Activated CD8-positive, alpha-beta memory T cell treated with anti-CD3 and anti-CD28 coated beads for 36 hours (primary cell): ENCODE results near the gene NDUFA13. TPM values are rescaled to one million over a fixed set of nuclear protein-coding genes. Genes with fewer than 3 reads are reported as not detected.

Experiments used
- CTCF ChIA-PET: fragments of 350-600 bp; sonication (Branson Sonifier 250); formaldehyde crosslinking; loops from one replicate; lab custom pipeline; 2021; ENCODE audit warnings: antibody characterized with exemption; lab: Charles Lee
- POLR2A ChIA-PET: fragments of 350-600 bp; sonication (Branson Sonifier 250); formaldehyde crosslinking; loops from one replicate; lab custom pipeline; 2021; ENCODE audit warnings: antibody characterized with exemption; lab: Charles Lee
- total RNA-seq, 2 experiments: library from RNA; stranded (reverse); gene quantifications; one replicate each; pipeline ENCODE4 v1.2.3, GENCODE V29; 2021

Gene NDUFA13
- total RNA-seq, 2 experiments from 2014 or later = 337 to 339 TPM

DNA sequence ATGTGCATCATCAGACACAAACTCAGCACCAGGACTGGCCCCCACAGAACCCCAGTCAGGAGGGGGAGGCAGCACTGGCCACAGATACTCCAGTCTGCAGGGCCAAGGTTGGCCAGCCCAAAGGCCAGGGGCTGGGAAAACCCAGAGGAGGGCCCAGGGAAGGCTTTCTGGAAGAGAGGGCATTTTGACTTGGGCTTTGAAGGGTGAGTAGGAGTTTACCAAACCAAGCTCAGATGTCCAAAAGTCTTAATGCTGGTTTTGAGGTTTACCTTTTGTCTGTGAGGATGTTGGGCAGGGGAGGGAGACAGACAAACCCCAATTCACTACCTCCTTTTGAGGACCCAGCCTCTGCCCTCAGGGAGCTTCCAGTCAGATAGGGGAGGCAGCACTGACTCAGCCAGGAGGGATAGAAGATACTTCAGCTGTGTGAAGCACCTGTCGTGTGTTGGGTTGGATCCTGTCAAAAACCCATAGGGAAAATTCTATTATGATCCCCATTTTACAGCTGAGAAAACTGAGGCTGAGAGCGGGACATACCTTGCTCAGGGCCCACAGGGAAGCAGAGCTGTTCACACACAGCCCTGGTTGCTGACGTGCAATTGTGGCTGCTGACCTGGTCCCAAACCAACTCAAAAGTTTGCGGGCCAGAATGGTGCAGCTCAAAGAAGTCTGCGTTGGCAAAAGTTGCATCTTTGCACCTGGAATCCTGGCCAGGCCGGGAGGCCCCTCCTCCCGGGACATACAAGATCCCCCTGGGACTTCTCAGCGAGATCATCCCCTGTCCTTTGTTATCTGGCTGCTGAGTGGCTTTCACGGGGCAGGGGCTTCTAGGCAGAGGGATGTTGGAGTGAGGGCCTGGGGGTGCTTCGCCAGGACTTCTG is 35.2 kb downstream of the NDUFA13 start:
- ChIA-PET POLR2A (no interaction called here), CTCF (interaction anchor here (0.9 to 4.8 kb wide), 4 partner anchors 19 to 98 kb away, joined by 3 to 21 read pairs (median 4); partner anchors contain the start of gene GMIP)

DNA sequence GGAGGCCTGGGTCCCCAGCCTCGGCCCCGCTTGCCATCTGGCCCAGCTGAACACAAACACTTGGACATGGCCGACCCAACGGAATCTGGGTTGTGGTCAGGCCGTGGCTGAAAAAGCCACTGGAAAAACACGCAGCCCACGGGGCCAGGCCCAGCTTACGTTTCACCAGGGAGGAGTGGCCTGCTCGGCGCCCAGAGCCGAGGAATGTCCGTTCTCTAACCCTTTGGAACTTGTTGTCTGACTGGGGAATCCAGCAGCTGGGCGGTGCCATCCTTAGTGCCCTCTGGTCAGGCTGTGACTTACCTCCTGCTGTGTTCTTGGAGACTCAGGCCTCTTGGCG is 35.8 kb downstream of the NDUFA13 start:
- ChIA-PET CTCF (interaction anchor here (0.9 to 4.8 kb wide), 3 partner anchors 19 to 98 kb away, joined by 3 to 21 read pairs (median 4); no protein-coding TSS in a partner anchor), POLR2A (no interaction called here)

DNA sequence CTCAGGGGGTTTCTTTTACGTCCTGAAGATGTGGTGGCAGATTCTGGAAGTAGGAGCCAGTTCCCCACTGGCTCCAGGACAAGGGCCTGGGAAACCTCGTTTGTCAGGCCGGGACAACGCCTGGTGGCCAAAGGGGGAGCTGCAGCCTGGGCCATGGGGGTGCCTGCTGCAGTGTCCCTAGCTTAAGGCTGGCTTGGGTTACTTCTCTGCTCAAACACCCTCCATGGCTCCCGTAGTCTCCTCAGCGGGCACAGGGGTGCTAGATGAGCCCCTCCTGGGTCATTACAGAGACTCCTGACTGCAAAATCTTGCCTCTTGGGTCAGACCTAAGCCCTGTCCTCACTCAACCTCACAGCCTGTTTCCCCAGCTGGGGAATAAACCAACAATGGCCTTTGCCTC is 36.8 kb downstream of the NDUFA13 start:
- ChIA-PET CTCF (interaction anchor here (1.1 to 4.8 kb wide), 6 partner anchors 9 to 96 kb away, joined by 4 to 21 read pairs (median 7); partner anchors contain the start of gene GMIP), POLR2A (no interaction called here)

DNA sequence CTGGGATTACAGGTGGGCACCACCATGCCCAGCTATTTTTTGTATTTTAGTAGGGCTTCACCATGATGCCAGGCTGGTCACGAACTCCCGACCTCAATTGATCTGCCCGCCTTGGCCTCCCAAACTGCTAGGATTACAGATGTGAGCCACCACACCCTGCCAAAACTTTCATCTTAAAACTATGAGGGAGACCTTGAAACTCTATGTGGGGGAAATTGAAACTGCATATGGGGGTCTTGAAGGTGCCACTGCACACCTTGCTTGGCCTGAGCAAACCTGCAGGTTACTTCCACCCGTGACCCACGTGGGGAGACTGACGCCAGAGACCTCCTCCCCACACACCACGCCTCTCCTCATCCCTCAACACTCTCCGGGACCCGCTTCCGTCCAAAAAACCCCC is 37.6 kb downstream of the NDUFA13 start:
- POLR2A ChIA-PET = no interaction called here
- CTCF ChIA-PET = interaction anchor here (0.7 to 3.4 kb wide), 22 partner anchors 8 to 423 kb away, joined by 3 to 16 read pairs (median 4); partner anchors contain the start of gene GMIP

DNA sequence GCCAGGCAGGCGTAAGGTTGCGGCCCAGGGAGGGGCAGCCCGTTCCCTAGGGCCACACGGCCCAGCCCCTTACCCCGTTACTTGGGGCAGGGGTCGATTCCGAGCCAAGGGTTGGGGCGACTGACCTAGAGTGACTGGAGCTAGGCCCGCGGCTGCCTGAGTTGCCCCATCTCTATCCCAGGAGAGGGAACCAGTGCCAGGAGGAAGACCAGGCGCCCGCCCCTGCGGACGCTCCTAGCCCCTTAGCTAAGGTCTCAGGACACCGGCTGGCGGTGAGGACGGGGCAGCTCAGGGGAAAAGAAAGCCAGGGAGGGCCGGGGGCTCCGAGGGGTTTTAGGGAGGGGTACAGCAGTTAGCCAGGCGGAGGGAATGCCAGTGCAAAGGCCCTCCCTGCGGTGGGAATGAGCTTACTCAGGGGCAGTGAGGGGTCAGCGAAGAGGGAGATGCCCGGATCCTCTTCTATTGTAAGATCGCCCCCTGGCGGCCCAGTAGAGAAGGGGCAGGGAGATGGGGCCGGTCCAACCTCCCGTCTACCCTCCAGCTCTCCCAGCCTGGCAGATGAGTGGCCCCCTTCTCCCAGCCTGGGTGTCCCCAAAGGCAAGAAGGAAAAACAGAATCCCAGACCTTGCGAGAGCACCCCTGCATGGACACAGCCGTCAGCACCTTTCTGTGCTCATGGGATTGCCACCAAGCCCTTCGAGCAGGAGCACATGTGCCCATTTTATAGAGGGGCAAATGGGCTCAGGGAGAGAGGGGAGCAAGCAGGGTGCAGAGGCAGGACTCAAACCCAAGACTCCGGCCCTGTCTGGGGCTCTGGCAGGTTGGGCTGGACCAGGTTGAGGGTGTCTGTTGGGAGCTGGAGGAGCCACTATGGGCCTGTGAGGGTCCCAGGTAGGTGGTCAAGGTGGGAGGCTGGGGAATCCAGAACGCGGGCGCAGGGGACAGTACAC is 38.3 kb downstream of the NDUFA13 start:
- POLR2A ChIA-PET = interaction anchor here (0.6 to 0.7 kb wide), 3 partner anchors 22 to 406 kb away, joined by 3 to 4 read pairs (median 4); no protein-coding TSS in a partner anchor
- CTCF ChIA-PET = interaction anchor here (0.7 to 3.4 kb wide), 33 partner anchors 9 to 422 kb away, joined by 3 to 16 read pairs (median 4); partner anchors contain the start of gene GMIP

DNA sequence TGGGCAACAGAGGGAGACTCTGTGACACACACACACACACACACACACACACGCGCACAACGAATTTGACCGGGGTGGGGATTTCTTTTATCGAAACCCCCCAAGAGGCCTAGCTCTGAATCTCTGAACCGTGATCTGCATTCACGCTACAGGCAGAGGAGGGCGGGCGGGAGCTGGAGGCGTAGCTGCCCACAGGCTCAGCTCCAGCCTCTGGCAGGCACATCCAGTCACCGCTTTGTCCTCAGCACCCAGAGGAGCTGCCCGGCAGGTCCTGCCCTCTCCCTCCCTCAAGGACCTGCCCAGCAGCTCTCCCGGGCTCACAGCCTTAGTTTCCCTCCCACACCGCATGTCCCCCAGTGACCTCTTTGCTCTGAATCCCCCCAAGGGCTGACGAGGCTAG is 42.0 kb downstream of the NDUFA13 start:
- POLR2A ChIA-PET = no interaction called here

DNA sequence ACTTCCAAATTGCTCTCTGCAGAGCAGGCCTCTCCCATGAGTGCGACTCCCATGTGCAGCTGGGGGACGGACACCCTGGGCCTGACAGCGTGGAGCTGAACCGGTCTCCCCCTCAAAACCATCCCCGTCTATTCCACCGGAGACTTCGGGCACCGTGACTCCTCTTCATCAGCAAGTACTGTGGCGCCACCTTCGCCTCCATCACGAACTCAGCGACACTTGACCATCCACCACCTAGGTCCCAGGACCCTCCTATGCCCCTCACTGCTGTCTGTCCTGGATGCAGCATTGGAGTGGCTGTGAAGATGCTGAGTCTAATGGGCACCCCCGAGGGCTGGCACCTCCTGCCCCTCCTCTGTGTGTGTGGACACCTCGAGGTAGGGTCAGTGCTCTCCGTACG is 42.6 kb downstream of the NDUFA13 start:
- CTCF ChIA-PET = interaction anchor here (1.0 kb wide), 1 partner anchor 103 kb away, joined by 3 read pairs; no protein-coding TSS in a partner anchor
- POLR2A ChIA-PET = no interaction called here

More for the DNA sequence above, 42.0 kb downstream of the NDUFA13 start:
- CTCF ChIA-PET = interaction anchor here (0.6 to 1.0 kb wide), 3 partner anchors 26 to 684 kb away, joined by 3 to 4 read pairs (median 3); no protein-coding TSS in a partner anchor

DNA sequence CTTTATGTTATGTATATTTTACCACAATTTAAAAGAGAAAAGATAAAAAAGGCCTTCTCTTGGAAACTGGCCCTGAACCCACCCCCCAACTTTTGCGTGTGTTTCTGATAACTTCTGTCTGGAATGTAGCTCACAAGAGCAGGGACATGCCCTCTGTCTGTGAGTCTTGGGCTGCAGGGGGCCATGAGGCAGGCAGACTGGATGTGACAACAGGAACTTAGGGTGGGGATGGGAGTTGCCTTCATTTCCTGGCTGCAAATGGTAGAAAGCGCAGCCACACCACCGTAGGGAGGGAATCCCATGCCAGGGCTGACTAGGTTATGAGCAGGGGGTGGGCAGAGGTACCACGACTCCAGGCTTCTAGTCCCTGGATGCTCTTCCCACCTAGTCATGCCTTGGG is 43.9 kb downstream of the NDUFA13 start:
- POLR2A ChIA-PET = no interaction called here

DNA sequence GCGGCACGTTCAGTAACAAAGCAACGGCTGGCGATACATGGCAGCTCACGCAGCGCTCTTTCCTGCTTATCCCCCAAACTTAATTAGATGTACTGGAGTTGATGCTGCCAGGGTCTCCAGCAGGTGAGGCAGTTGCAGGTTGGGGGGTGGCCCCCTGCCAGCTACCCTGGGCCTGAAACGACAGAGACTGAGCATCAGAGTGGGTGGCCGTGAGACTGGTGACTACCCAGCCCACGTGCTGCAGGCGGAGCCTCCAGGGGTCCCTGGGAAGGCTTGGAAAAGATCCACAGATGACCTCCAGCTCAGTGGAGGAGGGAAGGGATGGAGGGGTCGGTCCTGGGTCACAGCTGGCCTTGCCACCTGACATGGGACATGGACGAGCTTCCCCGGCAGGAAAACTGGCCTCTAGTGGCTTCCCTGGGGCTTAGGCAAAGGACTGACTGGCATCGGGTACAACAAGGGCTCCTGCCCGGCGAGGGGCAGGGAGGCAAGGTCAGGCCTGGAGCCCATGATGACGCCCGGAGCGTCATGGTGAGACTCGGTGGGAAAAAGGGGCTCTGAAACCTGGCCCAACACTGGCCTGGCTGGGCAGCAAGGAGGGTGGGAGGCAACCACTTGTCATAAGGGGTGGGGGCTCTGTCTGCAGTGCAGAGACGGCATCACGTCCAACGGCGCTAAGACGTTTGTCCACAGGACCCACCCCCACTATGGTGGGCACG is 46.1 kb downstream of the NDUFA13 start:
- ChIA-PET POLR2A (interaction anchor here (0.5 kb wide), 1 partner anchor 37 kb away, joined by 8 read pairs; no protein-coding TSS in a partner anchor), CTCF (interaction anchor here (0.5 to 1.3 kb wide), 3 partner anchors 20 to 45 kb away, joined by 3 read pairs; no protein-coding TSS in a partner anchor)

More for the DNA sequence above, 43.9 kb downstream of the NDUFA13 start:
- CTCF ChIA-PET = interaction anchor here (1.0 kb wide), 1 partner anchor 22 kb away, joined by 3 read pairs; the partner anchor contains the start of gene CILP2

DNA sequence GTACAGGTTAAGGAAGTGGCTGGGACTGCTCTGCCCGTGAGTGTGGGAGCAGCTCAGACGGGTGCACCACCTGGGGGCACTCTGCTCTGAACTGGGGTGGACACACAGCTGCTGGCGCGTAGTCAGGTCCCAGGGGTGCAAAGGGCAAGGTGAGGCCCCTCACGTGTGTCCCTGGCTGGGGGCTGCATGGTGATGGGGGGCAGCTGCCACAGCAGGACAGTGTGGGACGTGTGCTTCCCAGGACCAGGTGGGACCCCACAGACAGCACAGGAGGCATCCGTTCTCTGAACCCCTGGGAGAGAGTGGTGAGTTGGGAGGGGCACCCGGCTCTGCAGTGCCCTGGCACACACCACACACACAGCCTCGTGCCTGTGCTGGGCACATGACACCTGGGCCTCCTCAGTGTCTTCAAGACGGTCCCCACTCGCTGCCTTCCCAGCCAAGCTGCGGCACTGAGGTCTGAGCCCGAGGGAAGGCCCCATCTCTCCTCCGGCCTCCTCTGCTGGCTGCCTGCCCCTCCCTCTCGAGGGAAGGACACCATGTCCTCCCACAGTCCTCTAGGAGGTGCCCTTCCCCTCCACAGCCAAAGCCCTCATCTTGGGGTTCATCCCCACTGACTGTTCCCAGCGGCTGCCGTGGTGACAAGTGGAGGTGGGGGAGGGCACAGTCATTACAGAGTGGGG is 46.8 kb downstream of the NDUFA13 start:
- CTCF ChIA-PET = interaction anchor here (0.5 to 1.3 kb wide), 3 partner anchors 19 to 45 kb away, joined by 3 read pairs; no protein-coding TSS in a partner anchor

DNA sequence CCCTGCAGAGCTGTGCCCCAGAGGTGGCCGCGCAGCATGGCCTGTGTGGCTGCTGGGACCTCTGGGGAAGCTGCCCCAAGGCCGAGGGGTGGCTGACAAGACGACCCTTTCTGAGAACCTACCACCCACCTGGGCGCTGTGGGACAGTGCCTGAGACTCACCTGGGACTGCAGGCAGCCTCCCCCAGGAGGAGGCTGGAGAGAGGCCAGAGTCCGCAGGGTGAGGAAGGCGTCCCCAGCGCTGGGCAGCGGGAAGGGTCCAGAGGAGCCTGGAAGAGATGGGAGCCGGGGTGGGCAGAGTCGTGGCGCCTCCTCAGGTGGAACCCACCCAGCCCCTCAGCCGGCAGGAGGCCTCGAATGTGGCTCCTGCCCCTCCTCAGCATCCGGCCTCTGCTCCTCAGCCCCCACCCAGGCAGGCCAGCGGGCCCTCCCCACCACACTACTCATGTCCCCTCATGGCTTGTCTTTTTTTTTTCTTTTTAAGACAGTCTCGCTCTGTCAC is 47.4 kb downstream of the NDUFA13 start:
- POLR2A ChIA-PET = no interaction called here
- CTCF ChIA-PET = no interaction called here

More for the DNA sequence above, 46.8 kb downstream of the NDUFA13 start:
- POLR2A ChIA-PET = interaction anchor here (0.5 kb wide), 1 partner anchor 36 kb away, joined by 8 read pairs; no protein-coding TSS in a partner anchor

DNA sequence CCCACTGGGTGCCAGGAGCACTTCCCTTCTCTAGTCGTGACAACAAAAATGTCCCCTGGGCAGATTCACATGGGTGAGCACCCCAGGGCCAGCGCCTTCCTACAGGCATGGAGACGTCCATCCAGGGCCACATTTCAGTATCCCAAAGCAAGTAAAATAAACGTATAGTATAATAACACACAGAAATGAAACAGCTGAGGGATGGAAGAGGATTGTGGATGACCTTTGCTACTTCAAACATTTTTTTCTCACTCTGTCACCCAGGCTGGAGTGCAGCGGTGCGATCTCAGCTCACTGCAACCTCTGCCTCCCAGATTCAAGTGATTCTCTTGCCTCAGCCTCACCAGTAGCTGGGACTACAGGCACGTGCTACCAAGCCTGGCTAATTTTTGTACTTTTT is 50.3 kb downstream of the NDUFA13 start:
- POLR2A ChIA-PET = no interaction called here

DNA sequence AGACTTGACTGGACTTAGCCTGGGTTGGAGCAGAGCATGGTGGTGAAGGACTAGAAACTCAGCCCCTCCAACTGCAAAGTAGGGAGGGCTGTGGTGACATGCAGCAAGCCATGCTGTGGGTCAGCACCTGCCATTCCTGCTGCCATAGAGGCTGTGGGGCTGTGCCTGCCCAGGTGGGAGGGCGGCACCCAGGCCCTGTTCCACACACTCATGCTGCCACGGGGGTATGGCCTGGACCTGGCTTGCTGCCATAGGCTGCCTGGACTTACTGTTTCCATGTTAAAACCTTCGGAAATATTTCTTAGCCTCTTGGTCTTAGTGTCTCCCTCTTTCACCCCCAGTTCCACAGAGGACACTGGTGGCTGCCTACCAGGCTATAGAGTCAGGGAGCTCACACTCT is 51.4 kb downstream of the NDUFA13 start:
- POLR2A ChIA-PET = interaction anchor here (0.7 kb wide), 1 partner anchor 84 kb away, joined by 3 read pairs; no protein-coding TSS in a partner anchor

More for the DNA sequence above, 50.3 kb downstream of the NDUFA13 start:
- CTCF ChIA-PET = no interaction called here

DNA sequence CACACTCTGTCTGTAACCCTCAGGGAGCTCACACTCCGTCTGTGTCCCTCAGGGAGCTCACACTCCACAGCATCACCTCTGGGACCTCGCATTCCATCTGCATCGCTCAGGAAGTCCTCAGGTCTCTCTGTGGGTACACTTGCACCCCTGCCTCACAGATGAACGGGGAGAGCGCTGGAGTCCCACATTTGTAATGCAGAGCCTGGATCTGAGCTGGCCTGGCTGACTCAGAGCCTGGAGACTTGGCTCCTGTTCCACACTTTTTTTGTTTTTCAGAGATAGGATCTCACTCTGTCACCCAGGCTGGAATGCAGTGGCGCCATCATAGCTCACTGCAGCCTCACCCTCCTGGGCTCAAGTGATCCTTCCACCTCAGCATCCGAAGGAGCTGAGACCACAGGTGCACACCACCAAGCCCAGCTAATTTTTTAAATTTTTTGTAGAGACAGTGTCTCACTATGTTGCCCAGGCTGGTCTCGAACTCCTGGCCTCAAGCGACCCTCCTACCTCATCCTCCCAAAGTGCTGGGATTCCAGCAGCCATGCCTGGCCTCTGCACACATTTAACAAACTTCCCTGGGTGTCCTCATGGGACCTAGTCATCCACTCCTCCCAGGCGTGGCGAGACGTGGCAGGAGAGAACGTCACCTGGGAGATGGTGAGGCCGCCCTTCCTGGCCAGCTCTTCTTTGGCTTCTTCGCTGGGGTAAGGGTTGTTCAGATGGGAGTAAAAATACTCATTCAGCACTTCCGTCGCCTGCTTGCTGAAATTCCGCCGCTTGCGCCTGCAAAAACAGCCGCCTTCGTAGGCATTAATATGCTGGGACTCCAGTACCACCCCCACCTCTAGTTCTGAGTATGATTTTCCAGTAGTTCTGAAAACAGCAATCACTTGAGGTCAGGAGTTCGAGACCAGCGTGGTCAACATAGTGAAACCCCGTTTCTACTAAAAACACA is 53.1 kb downstream of the NDUFA13 start:
- ChIA-PET POLR2A (no interaction called here), CTCF (interaction anchor here (2.9 kb wide), 1 partner anchor 14 kb away, joined by 11 read pairs; no protein-coding TSS in a partner anchor)

More for the DNA sequence above, 51.4 kb downstream of the NDUFA13 start:
- CTCF ChIA-PET = interaction anchor here (2.9 kb wide), 1 partner anchor 13 kb away, joined by 11 read pairs; no protein-coding TSS in a partner anchor

DNA sequence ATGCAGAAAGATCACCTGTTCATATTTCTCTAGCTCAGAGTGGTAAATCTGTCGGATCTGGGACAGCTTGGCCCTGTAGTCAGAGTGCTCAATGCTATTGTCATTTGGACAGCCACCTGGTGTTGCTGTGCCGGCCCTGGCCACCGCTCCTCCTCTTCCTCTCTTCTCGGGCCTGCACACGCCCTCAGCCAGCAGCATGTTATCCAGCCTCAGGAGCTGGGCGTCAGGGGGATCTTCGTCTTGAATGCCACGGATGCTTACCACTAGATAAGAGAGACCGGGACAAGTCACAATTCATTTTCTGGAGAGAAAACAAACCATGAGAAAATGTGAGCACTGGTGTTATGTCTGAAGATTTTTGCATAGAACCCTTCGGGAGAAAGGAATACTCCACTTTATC is 54.5 kb downstream of the NDUFA13 start:
- ChIA-PET POLR2A (interaction anchor here (0.5 kb wide), 1 partner anchor 92 kb away, joined by 3 read pairs; no protein-coding TSS in a partner anchor), CTCF (no interaction called here)
